Measurements from ENCODE around the gene BPGM.
"Not testable (repeated sequence)": the region's sequence is repeated elsewhere in the genome, so short reads cannot be mapped to it uniquely, and the experiment has no call there.

BPGM gene

DNA sequence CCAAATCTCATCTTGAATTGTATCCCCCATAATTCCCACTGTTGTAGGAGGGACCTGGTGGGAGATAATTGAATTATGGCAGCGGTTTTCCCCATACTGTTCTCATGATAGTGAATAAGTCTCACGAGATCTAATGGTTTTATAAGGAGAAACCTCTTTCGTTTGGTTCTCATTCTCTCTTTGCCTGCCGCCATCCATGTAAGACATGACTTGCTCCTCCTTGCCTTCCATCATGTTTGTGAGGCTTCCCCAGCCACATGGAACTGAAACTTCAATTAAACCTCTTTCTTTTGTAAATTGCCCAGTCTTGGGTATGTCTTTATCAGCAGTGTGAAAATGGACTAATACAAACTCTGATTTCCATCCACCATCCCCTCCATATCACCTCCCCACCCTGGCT is 4.7 kb upstream of the BPGM start:
- CTCF ChIA-PET = interaction anchor here (1.0 kb wide), 1 partner anchor 50 kb away, joined by 3 read pairs; no protein-coding TSS in a partner anchor
- H3K4me3 ChIP-seq (ENCODE audit: low read depth, low read length); POLR2A ChIA-PET; H3K9me3 ChIP-seq (ENCODE audit: control insufficient read depth, insufficient read depth, low read depth, low read length); H3K27ac ChIP-seq (ENCODE audit: extremely low read depth, low read depth, low read length); H3K36me3 ChIP-seq (ENCODE audit: control insufficient read depth in 2 of 2, insufficient read depth in 1 of 2, low read length in 2 of 2); H3K4me1 ChIP-seq (ENCODE audit: control insufficient read depth, insufficient read depth, low read length): not testable (repeated sequence)
- TF ChIP-seq SETDB1 (IDR thresholded peaks at IDR 0.05; ENCODE audit: insufficient read length, low read length) = peak; percentile 60

DNA sequence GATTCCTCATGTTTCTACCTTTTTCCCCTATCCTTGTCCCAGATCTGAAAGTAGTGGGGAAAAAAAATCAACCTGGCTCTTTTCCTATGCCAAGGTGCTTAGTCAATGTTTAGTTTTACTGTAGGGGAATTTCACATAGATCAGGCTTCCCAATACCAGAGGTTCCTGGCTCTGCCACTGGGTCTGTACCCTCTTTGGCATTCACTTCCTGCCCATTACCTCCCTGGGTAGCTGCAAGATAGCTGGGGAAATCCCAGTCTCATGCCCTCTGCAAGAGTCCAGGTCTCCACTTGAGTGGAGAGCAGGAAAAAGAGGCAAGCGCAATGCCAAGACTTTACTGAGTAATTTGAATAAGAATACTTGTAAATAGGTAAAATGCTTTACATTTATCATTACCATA is 3.5 kb upstream of the BPGM start:
- TF ChIP-seq ZNF670 (tag by site-specific recombination; IDR thresholded peaks at IDR 0.05; ENCODE audit: low read depth) = no peak
- no peak for TF ChIP-seq TCF7L2 (IDR thresholded peaks at IDR 0.05; ENCODE audit: borderline replicate concordance, low read depth, low read length)
- TF ChIP-seq ZNF133 (tag by site-specific recombination; IDR thresholded peaks at IDR 0.05) = no peak
- TF ChIP-seq ZFHX2 (tag by site-specific recombination; conservative IDR thresholded peaks at IDR 0.05) = no peak
- TF ChIP-seq ZNF48 (tag by site-specific recombination; IDR thresholded peaks at IDR 0.05) = no peak
- TF ChIP-seq, protein P1, sequence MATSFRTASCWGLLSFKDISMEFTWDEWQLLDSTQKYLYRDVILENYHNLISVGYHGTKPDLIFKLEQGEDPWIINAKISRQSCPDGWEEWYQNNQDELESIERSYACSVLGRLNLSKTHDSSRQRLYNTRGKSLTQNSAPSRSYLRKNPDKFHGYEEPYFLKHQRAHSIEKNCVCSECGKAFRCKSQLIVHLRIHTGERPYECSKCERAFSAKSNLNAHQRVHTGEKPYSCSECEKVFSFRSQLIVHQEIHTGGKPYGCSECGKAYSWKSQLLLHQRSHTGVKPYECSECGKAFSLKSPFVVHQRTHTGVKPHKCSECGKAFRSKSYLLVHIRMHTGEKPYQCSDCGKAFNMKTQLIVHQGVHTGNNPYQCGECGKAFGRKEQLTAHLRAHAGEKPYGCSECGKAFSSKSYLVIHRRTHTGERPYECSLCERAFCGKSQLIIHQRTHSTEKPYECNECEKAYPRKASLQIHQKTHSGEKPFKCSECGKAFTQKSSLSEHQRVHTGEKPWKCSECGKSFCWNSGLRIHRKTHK (tag by site-specific recombination; IDR thresholded peaks at IDR 0.05) = no peak
- TF ChIP-seq ZNF302 (tag by site-specific recombination; IDR thresholded peaks at IDR 0.05; ENCODE audit: low read depth) = no peak
- TF ChIP-seq ZFP41 (tag by site-specific recombination; IDR thresholded peaks at IDR 0.05; ENCODE audit: borderline replicate concordance) = no peak
- no peak for TF ChIP-seq SALL2 (tag by site-specific recombination; IDR thresholded peaks at IDR 0.05; ENCODE audit: borderline replicate concordance)
- TF ChIP-seq ZNF138 (tag by site-specific recombination; IDR thresholded peaks at IDR 0.05; ENCODE audit: borderline replicate concordance) = no peak
- TF ChIP-seq ZNF433 (tag by site-specific recombination; IDR thresholded peaks at IDR 0.05; ENCODE audit: low read depth) = no peak
- TF ChIP-seq ZNF501 (tag by site-specific recombination; IDR thresholded peaks at IDR 0.05) = no peak
- TF ChIP-seq, protein P2, sequence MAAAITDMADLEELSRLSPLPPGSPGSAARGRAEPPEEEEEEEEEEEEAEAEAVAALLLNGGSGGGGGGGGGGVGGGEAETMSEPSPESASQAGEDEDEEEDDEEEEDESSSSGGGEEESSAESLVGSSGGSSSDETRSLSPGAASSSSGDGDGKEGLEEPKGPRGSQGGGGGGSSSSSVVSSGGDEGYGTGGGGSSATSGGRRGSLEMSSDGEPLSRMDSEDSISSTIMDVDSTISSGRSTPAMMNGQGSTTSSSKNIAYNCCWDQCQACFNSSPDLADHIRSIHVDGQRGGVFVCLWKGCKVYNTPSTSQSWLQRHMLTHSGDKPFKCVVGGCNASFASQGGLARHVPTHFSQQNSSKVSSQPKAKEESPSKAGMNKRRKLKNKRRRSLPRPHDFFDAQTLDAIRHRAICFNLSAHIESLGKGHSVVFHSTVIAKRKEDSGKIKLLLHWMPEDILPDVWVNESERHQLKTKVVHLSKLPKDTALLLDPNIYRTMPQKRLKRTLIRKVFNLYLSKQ (tag by site-specific recombination; IDR thresholded peaks at IDR 0.05; ENCODE audit: borderline replicate concordance) = no peak
- TF ChIP-seq ZNF558 (tag by site-specific recombination; IDR thresholded peaks at IDR 0.05) = no peak
- POLR2A ChIA-PET = no interaction called here
- H3K9me3 ChIP-seq (ENCODE audit: control insufficient read depth, insufficient read depth, low read depth, low read length) = no peaks in the 10 kb centered on the region
- CTCF ChIA-PET = interaction anchor here (4.5 kb wide), 1 partner anchor 10 kb away, joined by 33 read pairs; no protein-coding TSS in a partner anchor
- no peaks in the 10 kb centered on the region for H3K4me1 ChIP-seq (ENCODE audit: control insufficient read depth, insufficient read depth, low read length)
- no peaks in the 10 kb centered on the region for H3K36me3 ChIP-seq (ENCODE audit: control insufficient read depth in 2 of 2, insufficient read depth in 1 of 2, low read length in 2 of 2)
- H3K27ac ChIP-seq (ENCODE audit: extremely low read depth, low read depth, low read length) = no peak overlapping the region
- no peak overlapping the region for H3K4me3 ChIP-seq (ENCODE audit: low read depth, low read length)

DNA sequence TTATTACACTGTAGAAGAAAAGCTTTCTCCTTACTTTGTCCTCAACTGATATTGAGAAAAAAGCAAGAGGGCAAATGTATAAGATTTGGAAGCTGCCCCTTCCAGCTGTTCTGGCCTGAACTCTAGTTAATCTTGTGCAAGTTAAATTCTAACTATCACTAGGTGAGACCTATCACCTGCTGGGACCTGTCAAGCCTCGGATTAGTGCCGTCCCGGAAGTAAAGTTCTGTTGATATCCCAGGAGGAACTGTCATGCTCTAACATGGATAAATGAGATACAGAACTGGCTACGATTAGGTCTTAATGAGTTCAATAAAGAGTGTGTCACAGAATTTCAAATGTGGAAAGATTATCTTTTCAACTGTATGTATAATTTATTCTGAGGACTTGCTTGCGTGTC is 1.2 kb upstream of the BPGM start:
- ChIA-PET CTCF (interaction anchor here (1.0 to 4.5 kb wide), 5 partner anchors 11 to 300 kb away, joined by 3 to 33 read pairs (median 5); no protein-coding TSS in a partner anchor), POLR2A (interaction anchor here (1.4 to 2.5 kb wide), 3 partner anchors 11 to 24 kb away, joined by 4 to 10 read pairs (median 6); no protein-coding TSS in a partner anchor)
- H3K4me3 ChIP-seq (ENCODE audit: low read depth, low read length) = peak overlapping the region; percentile 64
- H3K36me3 ChIP-seq (ENCODE audit: control insufficient read depth in 2 of 2, insufficient read depth in 1 of 2, low read length in 2 of 2) = no peaks in the 10 kb centered on the region
- TF ChIP-seq ZNF404 (tag by site-specific recombination; IDR thresholded peaks at IDR 0.05) = no peak
- TF ChIP-seq ZNF658 (tag by site-specific recombination; IDR thresholded peaks at IDR 0.05) = no peak
- TF ChIP-seq, protein P3, sequence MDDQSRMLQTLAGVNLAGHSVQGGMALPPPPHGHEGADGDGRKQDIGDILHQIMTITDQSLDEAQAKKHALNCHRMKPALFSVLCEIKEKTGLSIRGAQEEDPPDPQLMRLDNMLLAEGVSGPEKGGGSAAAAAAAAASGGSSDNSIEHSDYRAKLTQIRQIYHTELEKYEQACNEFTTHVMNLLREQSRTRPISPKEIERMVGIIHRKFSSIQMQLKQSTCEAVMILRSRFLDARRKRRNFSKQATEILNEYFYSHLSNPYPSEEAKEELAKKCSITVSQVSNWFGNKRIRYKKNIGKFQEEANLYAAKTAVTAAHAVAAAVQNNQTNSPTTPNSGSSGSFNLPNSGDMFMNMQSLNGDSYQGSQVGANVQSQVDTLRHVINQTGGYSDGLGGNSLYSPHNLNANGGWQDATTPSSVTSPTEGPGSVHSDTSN (CRISPR knock-in tag; IDR thresholded peaks at IDR 0.05) = no peak
- H3K9me3 ChIP-seq (ENCODE audit: control insufficient read depth, insufficient read depth, low read depth, low read length) = no peaks in the 10 kb centered on the region
- no peak overlapping the region for H3K27ac ChIP-seq (ENCODE audit: extremely low read depth, low read depth, low read length)
- H3K4me1 ChIP-seq (ENCODE audit: control insufficient read depth, insufficient read depth, low read length) = no peaks in the 10 kb centered on the region

All from HEK293 (cell line).